OCI-M2 (cell line): ENCODE measurements around the gene RBKS.
"Not testable (repeated sequence)": the region's sequence is repeated elsewhere in the genome, so short reads cannot be mapped to it uniquely, and the experiment has no call there.

Source experiments
- DNase-seq: peaks from one replicate; lab custom pipeline; 2025; ENCODE audit not compliant: unreplicated experiment; lab: John Stamatoyannopoulos, UW

RBKS gene

DNA sequence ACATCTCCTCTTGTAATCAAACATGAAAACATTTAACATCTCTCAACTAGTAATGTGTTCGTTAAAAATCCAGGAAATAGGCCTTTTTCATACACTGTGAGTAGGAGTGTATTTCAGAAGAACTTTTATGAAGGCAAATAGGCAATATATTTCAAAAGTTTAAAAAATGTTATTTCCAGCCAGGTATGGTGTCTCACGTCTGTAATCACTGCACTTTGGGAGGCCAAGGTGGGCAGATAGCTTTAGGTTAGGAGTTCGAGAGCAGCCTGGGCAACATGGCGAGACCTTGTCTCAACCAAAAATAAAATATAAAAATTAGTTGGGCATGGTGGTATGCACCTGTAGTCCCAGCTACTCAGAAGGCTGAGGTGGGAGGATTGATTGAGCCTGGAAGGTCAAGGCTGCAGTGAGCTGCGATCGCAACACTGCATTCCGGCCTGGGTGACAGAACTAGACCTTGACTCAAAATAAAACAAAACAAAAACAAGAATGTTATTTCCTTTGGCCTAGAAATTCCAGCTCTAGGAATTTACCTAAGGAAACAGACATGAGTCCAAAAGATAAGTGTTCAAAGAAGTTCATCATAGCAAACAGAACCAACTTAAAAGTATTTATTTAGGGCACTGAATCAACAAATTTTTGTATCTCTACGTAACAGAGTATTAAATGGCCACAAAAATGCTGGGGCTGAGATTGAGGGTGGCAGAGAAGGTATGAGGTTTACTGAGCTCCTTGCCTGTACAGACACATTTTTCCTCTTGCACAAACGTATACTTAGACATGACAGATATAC is 14.9 kb downstream of the RBKS start:
- no peak for DNase-seq

DNA sequence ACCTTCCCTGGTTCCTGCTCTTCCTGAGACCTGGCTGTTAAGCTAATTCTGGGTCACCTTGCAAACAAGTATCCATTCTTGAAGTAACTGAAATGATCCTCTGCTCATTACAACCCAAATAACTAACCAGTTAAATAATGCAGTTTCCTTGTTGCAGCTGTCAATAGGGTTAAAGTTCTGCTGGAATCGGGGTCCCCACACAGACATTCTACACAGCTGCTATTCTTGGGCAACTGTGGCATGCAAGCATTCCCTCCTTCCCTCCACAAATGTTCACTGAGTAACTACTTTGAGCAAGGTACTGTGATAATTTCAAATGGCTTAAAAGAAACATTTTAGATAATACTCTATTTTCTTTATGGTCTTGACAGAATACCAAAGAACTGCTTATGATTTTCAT is 17.1 kb downstream of the RBKS start:
- DNase-seq, result no peak

- no peak for DNase-seq
Measured at GRCh38 chr2:27871802-27872201, 18.4 kb downstream of the RBKS start.

GRCh38 chr2:27870724-27871123 is 19.5 kb downstream of the RBKS start:
- DNase-seq, result no peak

- no peak for DNase-seq
Measured at GRCh38 chr2:27869763-27870162, 20.4 kb downstream of the RBKS start.

GRCh38 chr2:27866237-27866636 is 23.9 kb downstream of the RBKS start:
- DNase-seq, result no peak

- DNase-seq, result not testable (repeated sequence)
Measured at GRCh38 chr2:27863955-27864354, 26.2 kb downstream of the RBKS start.

GRCh38 chr2:27863146-27863545 is 27.0 kb downstream of the RBKS start:
- DNase-seq, result no peak

DNA sequence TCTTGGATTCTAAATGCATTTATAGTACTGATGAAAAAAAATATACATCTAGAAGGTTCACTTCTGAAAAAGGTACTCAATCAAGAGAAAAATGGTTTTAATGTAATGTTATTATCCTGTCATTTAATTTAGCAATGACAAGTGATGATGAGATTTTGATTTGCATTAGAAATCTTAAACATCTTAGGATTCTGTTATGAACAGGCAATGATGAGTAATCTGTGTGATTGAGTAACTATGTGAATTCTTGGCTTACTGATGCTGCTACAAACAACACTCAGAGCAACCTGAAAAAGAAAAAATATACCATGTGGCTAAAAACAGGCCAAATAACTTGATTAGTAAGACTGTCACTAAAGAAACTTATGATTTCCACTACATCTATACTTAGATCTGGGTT is 30.1 kb downstream of the RBKS start:
- DNase-seq, result no peak

DNA sequence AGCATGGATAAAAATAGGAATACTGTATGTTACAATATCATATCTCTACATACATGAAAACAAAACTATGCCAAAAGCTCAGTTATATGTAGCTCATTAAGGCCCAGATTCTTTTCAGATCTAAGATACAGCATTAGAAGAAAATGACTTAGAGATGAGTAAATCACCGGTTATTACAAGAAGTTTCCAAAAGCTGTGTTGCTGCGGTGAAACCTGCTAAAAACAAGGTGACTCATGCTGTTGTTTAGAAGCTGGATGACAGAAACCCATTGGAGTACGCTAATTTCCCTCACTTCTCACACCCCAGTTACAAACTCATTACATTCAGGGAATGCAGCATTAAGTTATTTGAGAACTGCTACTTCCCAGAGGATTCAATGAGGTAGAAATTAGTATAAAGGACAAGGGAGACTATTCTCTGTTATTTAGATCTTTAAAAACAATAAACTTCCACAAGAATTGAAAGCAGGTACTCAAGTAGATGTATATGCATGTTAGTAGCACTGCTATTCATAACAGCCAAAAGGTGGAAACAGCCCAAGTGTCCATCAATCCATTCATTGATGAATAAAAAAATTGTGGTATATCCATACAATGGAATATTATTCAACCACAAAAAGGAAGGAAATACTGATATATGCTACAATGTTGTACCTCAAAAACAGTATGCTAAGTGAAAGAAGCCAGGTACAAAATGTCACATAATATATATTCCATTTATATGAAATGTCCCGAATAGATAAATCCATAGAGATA is 32.6 kb downstream of the RBKS start:
- no peak for DNase-seq

GRCh38 chr2:27856956-27857355 is 33.2 kb downstream of the RBKS start:
- no peak for DNase-seq

GRCh38 chr2:27856386-27856785 is 33.8 kb downstream of the RBKS start:
- DNase-seq, result no peak

- no peak for DNase-seq
Measured at GRCh38 chr2:27855476-27855875, 34.7 kb downstream of the RBKS start.

DNA sequence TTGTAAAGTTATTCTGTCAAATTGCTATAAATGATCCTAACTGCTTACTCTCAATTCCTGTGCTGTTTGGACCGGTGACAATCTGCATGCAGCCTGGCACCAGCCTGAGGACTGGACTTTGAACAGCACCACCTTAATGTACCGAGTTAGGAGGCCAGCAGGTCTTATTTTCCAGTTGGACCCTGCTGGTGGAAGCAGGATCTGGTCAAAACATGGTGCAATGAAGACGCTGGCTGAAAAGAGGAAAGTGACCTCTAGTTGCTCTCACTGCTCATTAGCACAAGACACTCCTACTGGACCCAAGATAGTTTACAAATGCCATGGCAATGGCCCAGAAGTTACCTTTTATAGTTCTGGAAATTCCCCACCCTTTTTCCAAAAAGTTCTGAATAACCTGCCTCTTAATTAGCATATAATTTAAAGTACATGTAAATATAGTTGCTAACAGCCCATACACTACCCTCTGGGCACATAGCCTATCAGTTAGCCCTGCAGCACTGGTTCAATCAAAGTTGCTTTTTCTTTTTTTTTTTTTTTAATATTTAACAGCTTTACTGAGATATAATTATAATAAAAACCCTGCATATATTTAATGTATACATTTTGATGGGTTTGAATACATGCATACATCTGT is 35.8 kb downstream of the RBKS start:
- DNase-seq, result no peak

DNA sequence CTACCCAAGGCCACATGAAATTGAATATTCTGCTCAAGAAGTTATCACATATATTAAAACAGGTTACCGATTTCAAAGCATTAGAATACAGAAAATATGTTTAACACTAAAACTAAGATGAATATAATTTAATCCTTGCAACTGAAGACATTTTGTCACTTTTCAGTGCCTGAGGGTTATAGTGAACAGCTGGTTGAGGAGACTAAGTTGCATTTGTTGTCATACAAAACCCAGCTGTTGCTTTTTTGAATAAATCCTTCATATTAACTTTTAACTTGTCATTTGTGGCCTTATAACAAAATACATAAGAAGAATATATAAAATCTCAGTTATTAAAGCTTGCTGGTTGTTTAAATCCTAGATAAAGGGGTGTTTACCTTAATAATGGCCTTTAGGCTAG is 37.5 kb downstream of the RBKS start:
- DNase-seq, result no peak

DNA sequence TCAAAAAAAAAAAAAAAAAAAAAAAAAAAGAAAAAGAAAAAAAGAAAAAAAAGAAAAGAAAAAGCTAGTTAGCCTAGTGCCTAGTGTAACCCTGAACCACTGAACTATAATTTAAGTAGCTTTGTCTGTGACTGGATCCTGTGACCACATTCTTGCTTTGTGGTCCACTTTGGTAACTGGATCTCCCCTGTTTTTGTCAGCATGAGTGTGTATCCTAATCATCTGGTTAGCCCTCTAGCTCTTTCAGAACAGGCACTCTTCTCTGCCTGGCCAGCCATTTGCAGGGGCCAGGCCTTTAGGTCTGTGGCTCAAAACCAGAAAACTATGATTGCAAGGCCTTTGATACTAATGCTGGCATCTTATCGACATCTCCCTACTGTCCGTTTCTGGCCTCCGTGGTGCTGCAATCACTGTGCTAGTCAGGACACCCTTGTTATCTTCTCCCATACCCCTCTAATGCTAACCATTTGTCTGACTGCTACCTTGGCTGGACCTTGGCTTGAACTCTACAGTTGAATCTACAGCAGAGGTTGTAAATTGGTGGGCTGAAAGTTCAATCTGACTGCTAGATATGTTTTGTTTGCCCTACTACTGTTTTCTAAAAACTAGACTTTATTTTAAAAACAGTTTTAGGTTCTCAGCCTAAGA is 40.5 kb downstream of the RBKS start:
- DNase-seq, result no peak

- no peak for DNase-seq
Measured at GRCh38 chr2:27847333-27847732, 42.9 kb downstream of the RBKS start.

- DNase-seq, result no peak
Measured at GRCh38 chr2:27844821-27845255, 45.3 kb downstream of the RBKS start.

DNA sequence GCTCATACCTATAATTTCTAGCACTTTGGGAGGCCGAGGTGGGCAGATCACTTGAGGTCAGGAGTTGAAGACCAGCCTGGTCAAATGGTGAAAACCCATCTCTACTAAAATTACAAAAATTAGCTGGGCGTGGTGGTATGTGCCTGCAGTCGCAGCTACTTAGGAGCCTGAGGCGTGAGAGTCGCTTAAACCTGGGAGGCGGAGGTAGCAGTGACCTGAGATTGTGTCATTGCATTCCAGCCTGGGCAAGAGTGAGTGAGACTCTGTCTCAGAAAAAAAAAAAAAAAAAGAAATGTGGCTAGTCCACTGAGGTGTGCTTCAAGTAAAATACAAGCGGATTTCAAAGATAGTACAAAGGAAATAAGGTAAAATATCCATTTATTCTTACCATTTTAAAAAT is 46.2 kb downstream of the RBKS start:
- no peak for DNase-seq

DNA sequence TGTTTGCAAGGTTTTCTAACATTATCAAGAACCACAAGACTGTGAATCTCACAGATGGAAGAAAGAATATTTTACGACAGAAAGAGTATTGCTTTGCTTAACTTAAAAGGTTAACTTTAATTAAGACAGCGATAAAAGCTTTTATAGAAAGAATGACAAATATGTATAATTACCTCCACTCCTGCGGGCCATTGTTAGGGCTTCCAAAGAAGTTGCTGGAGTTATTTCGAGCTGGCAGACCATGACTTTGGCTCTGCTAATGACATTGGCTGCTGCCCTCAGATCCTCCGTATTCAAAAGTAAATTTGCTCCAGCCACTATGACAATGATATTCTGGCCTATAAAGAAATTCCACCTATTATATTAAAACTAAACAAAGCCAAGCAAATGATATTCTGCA is 47.3 kb downstream of the RBKS start:
- DNase-seq, result no peak

DNA sequence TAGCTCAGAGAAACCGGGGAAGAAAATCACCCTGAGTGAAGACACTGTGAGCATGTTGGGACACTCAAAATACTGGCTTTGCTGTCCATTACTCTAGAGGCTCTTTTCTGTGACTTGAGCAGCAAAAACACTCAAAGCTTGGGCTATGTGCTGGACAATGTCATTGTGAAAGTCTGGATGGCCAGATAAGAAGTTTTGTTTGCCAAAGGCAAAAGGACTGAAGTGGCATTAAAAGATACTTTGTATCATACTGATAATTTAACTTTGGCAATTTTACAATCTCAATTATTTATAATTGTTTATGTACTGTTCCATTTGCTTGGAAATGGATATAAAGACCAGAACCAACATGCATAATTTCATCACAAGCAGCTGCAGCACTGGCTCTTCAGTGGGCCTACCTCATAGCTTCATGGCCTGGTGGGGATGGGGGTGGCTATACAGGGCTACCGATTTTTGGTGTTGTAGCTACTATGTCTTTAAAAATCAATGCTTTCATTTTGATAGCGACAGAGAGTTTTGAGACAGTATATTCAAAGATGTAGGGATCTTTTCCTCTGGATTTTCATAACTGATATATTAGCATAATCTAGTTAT is 51.1 kb downstream of the RBKS start:
- no peak for DNase-seq
